Measurements from ENCODE around the gene HERPUD1. TPM values are rescaled to one million over a fixed set of nuclear protein-coding genes. Genes with fewer than 3 reads are reported as not detected.
A peak's percentile ranks its signal among the peaks of the same experiment; 100 is the strongest.

HERPUD1 gene
- total and polyA plus RNA-seq, 2 of the 13 experiments (the other 11 are each of a cell fraction or from before 2014, with no cell fraction given) = 96.2 to 323 TPM

- TF ChIP-seq CEBPG (CRISPR knock-in tag; IDR thresholded peaks at IDR 0.05) (no peak), MEIS2 (CRISPR knock-in tag; IDR thresholded peaks at IDR 0.05) (peak; percentile 25; the same call in 1 of the 2 replicates), WIZ (CRISPR knock-in tag; IDR thresholded peaks at IDR 0.05) (no peak), UBTF (CRISPR knock-in tag; IDR thresholded peaks at IDR 0.05) (peak; percentile 92), GPBP1L1 (CRISPR knock-in tag; IDR thresholded peaks at IDR 0.05) (no peak), ZFX (CRISPR knock-in tag; IDR thresholded peaks at IDR 0.05; ENCODE audit: low read depth) (no peak; the same call in 1 of the 2 replicates), ZNF563 (CRISPR knock-in tag; IDR thresholded peaks at IDR 0.05) (peak; percentile 72), SOX13 (IDR thresholded peaks at IDR 0.05) (no peak), SOX13 (CRISPR knock-in tag; conservative IDR thresholded peaks at IDR 0.05 in 1 of 2, IDR thresholded peaks at IDR 0.05 in 1 of 2) (0 out of 4 replicates have a peak, but pooled peaks of 1 of the 2 experiments have one; percentile 24), GMEB2 (CRISPR knock-in tag; IDR thresholded peaks at IDR 0.05; ENCODE audit: low read depth) (no peak), CCDC6 (CRISPR knock-in tag; IDR thresholded peaks at IDR 0.05) (peak; percentile 83), TCF7 (IDR thresholded peaks at IDR 0.05; ENCODE audit: low read depth) (no peak), ZNF225 (CRISPR knock-in tag; IDR thresholded peaks at IDR 0.05) (peak; percentile 96)
Observed at GRCh38 chr16:56988948-56989945, 57.3 kb downstream of the HERPUD1 start, which contains the start of gene NLRC5 (continued).
